Smooth muscle cell (in vitro differentiated cells): ENCODE measurements around the gene EVA1B. TPM values are rescaled to one million over a fixed set of nuclear protein-coding genes. Genes with fewer than 3 reads are reported as not detected.

Source experiments
- DNase-seq: peaks from one replicate; lab custom pipeline; 2025; ENCODE audit not compliant: unreplicated experiment; lab: John Stamatoyannopoulos, UW
- H2AFZ ChIP-seq: fragments of 200-600 bp; sonication (generic); 2 replicates; pipeline ENCODE4 v1.6.0; 2016; ENCODE audit warnings: antibody characterized with exemption, low read depth, mild to moderate bottlenecking
- H3F3A ChIP-seq: fragments of 200-600 bp; sonication (generic); 2 replicates; pipeline ENCODE4 v1.6.0; 2017; ENCODE audit warnings: antibody characterized with exemption, low read depth
- H3K27ac ChIP-seq: fragments of 200-600 bp; sonication (generic); 2 replicates; pipeline ENCODE4 v1.5.1; 2016; ENCODE audit warnings: low read depth, mild to moderate bottlenecking
- H3K27me3 ChIP-seq: fragments of 200-600 bp; sonication (generic); 2 replicates; pipeline ENCODE4 v1.6.1; 2016; ENCODE audit warnings: low read depth, mild to moderate bottlenecking
- H3K36me3 ChIP-seq: fragments of 200-600 bp; sonication (generic); 2 replicates; pipeline ENCODE4 v1.5.1; 2016; ENCODE audit warnings: low read depth
- H3K4me1 ChIP-seq: fragments of 200-600 bp; sonication (generic); 2 replicates; pipeline ENCODE4 v1.5.1; 2016; ENCODE audit warnings: low read depth
- H3K4me2 ChIP-seq: fragments of 200-600 bp; sonication (generic); 2 replicates; pipeline ENCODE4 v1.6.0; 2016; ENCODE audit warnings: mild to moderate bottlenecking
- H3K4me3 ChIP-seq: fragments of 200-600 bp; sonication (generic); 2 replicates; pipeline ENCODE4 v1.5.1; 2016; ENCODE audit warnings: mild to moderate bottlenecking
- H3K79me2 ChIP-seq: fragments of 200-600 bp; sonication (generic); 2 replicates; pipeline ENCODE4 v1.6.0; 2016; ENCODE audit warnings: low read depth, mild to moderate bottlenecking
- H3K9ac ChIP-seq: fragments of 200-600 bp; sonication (generic); 2 replicates; pipeline ENCODE4 v1.6.0; 2016; ENCODE audit warnings: low read depth
- H3K9me3 ChIP-seq: fragments of 200-600 bp; sonication (generic); replicated peaks from 2 replicates; pipeline ENCODE4 v1.5.1; 2016; ENCODE audit warnings: low read depth
- H4K20me1 ChIP-seq: fragments of 200-600 bp; sonication (generic); 2 replicates; pipeline ENCODE4 v1.6.0; 2016; ENCODE audit warnings: low read depth
- WGBS: methylation state at CpG from one replicate; pipeline ENCODE4 v1.1.7; 2016; ENCODE audit warnings: low lambda C conversion rate; 5-methylcytosine and 5-hydroxymethylcytosine counted together
- polyA plus RNA-seq: library from polyadenylated mRNA; unstranded; fragments of >200 nt; fragmentation: Nextera tagmentation; extraction: Ambion mirVana; gene quantifications from 2 replicates; pipeline ENCODE4 v1.2.1, GENCODE V29; 2016
- total RNA-seq: library from RNA; depleted of rRNA; stranded (reverse); fragments of >200 nt; gene quantifications from 2 replicates; pipeline ENCODE4 v1.2.3, GENCODE V29; 2014
- TF ChIP-seq, protein P1 (sequence below): fragments of 200-600 bp; sonication (generic); IDR thresholded peaks from 2 replicates; pipeline ENCODE4 v1.5.1; 2017; ENCODE audit warnings: borderline replicate concordance, mild to moderate bottlenecking, antibody characterized with exemption; ENCODE audit not compliant: insufficient read depth, poor library complexity, severe bottlenecking

The EVA1B gene
- total and polyA plus RNA-seq, 2 experiments from 2014 or later: 88.7 to 164 TPM

- Histone ChIP-seq H3K27me3 (no peaks in the 10 kb centered on the region), H3K79me2 (no peaks in the 10 kb centered on the region), H3K9me3 (no peaks in the 10 kb centered on the region), H3K4me2 (no peak overlapping the region), H4K20me1 (no peaks in the 10 kb centered on the region), H3F3A (peaks cover 5% of the 10 kb centered on the region), H2AFZ (no peak overlapping the region), H3K36me3 (no peaks in the 10 kb centered on the region), H3K4me1 (peaks cover 11% of the 10 kb centered on the region), H3K27ac (peak overlapping the region; percentile 1), H3K4me3 (no peak overlapping the region), H3K9ac (no peak overlapping the region)
- 78% methylated on average over 9 of the region's 9 CpGs for WGBS
- TF ChIP-seq, protein P1, sequence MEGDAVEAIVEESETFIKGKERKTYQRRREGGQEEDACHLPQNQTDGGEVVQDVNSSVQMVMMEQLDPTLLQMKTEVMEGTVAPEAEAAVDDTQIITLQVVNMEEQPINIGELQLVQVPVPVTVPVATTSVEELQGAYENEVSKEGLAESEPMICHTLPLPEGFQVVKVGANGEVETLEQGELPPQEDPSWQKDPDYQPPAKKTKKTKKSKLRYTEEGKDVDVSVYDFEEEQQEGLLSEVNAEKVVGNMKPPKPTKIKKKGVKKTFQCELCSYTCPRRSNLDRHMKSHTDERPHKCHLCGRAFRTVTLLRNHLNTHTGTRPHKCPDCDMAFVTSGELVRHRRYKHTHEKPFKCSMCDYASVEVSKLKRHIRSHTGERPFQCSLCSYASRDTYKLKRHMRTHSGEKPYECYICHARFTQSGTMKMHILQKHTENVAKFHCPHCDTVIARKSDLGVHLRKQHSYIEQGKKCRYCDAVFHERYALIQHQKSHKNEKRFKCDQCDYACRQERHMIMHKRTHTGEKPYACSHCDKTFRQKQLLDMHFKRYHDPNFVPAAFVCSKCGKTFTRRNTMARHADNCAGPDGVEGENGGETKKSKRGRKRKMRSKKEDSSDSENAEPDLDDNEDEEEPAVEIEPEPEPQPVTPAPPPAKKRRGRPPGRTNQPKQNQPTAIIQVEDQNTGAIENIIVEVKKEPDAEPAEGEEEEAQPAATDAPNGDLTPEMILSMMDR: no peak
- no peak for DNase-seq
Measured at GRCh38 chr1:36327421-36328087, 4.1 kb upstream of the EVA1B start.

GRCh38 chr1:36326499-36326898, 3.1 kb upstream of the EVA1B start:
- peaks cover 22% of the 10 kb centered on the region for H3K4me1 ChIP-seq
- H3K4me3 ChIP-seq: no peak overlapping the region
- 93% methylated on average over 6 of the region's 6 CpGs for WGBS
- TF ChIP-seq, protein P1: no peak
- no peaks in the 10 kb centered on the region for H3K9me3 ChIP-seq
- no peaks in the 10 kb centered on the region for H3K27me3 ChIP-seq
- no peak for DNase-seq
- no peak overlapping the region for H3K9ac ChIP-seq
- H3K79me2 ChIP-seq: peaks cover 3% of the 10 kb centered on the region
- H3K4me2 ChIP-seq: no peak overlapping the region
- H2AFZ ChIP-seq: no peak overlapping the region
- no peak overlapping the region for H3K27ac ChIP-seq
- H3F3A ChIP-seq: peaks cover 5% of the 10 kb centered on the region
- no peaks in the 10 kb centered on the region for H3K36me3 ChIP-seq
- peaks cover 8% of the 10 kb centered on the region for H4K20me1 ChIP-seq

GRCh38 chr1:36324353-36324703, 883 bp upstream of the EVA1B start:
- H2AFZ ChIP-seq: no peak overlapping the region
- no peaks in the 10 kb centered on the region for H3K9me3 ChIP-seq
- TF ChIP-seq, protein P1: no peak
- H3F3A ChIP-seq: peaks cover 11% of the 10 kb centered on the region
- no peaks in the 10 kb centered on the region for H3K27me3 ChIP-seq
- H3K36me3 ChIP-seq: no peaks in the 10 kb centered on the region
- no peak for DNase-seq
- peak overlapping the region; percentile 83 for H3K4me3 ChIP-seq
- H3K4me2 ChIP-seq: peak overlapping the region; percentile 97
- H3K27ac ChIP-seq: peak overlapping the region; percentile 83
- peaks cover 3% of the 10 kb centered on the region for H3K79me2 ChIP-seq
- H4K20me1 ChIP-seq: peaks cover 16% of the 10 kb centered on the region
- H3K9ac ChIP-seq: no peak overlapping the region
- 28% methylated on average over 9 of the region's 9 CpGs for WGBS
- peaks cover 27% of the 10 kb centered on the region for H3K4me1 ChIP-seq
